Mesendoderm (in vitro differentiated cells): Measurements from ENCODE around the gene ARHGEF38.
A peak's percentile ranks its signal among the peaks of the same experiment; 100 is the strongest.
"Not testable (repeated sequence)": the region's sequence is repeated elsewhere in the genome, so short reads cannot be mapped to it uniquely, and the experiment has no call there.

Experiments
- DNase-seq: peaks from one replicate; pipeline ENCODE4 v3.0.0; 2013
- H2AK5ac ChIP-seq: 2 replicates; pipeline ENCODE4 v1.6.1; 2013; ENCODE audit warnings: low read length, inconsistent platforms
- H2BK120ac ChIP-seq: 2 replicates; pipeline ENCODE4 v1.6.1; 2013; ENCODE audit warnings: low read depth, mild to moderate bottlenecking, low read length, moderate library complexity, mixed read lengths
- H2BK15ac ChIP-seq: replicated peaks from 2 replicates; pipeline ENCODE4 v1.6.1; 2013; ENCODE audit warnings: low read depth, mild to moderate bottlenecking, moderate library complexity
- H2BK5ac ChIP-seq: 2 replicates; pipeline ENCODE4 v1.6.1; 2013; ENCODE audit warnings: low read length, inconsistent platforms
- H3K18ac ChIP-seq: 2 replicates; pipeline ENCODE4 v1.6.1; 2013; ENCODE audit warnings: mild to moderate bottlenecking, low read length, mixed read lengths
- H3K23ac ChIP-seq: one replicate; pipeline ENCODE4 v1.6.1; 2013; ENCODE audit warnings: low read length
- H3K27ac ChIP-seq: 2 replicates; pipeline ENCODE4 v1.5.1; 2013; ENCODE audit warnings: low read depth, mild to moderate bottlenecking, inconsistent platforms, low read length, moderate library complexity
- H3K27me3 ChIP-seq: 2 replicates; pipeline ENCODE4 v1.6.1; 2013; ENCODE audit warnings: low read length, control low read depth, mild to moderate bottlenecking, inconsistent platforms; ENCODE audit not compliant: insufficient read depth, poor library complexity
- H3K36me3 ChIP-seq: 2 replicates; pipeline ENCODE4 v1.6.1; 2013; ENCODE audit warnings: low read length, inconsistent platforms; ENCODE audit not compliant: control insufficient read depth, insufficient read depth
- H3K4ac ChIP-seq: one replicate; pipeline ENCODE4 v1.6.1; 2013; ENCODE audit warnings: low read depth, mild to moderate bottlenecking, low read length, moderate library complexity
- H3K4me1 ChIP-seq: 2 replicates; pipeline ENCODE4 v1.6.1; 2013; ENCODE audit warnings: low read depth, low read length, inconsistent platforms; ENCODE audit not compliant: control insufficient read depth
- H3K4me2 ChIP-seq: 2 replicates; pipeline ENCODE4 v1.6.1; 2013; ENCODE audit warnings: low read length
- H3K4me3 ChIP-seq: 2 replicates; pipeline ENCODE4 v1.5.1; 2013; ENCODE audit warnings: mild to moderate bottlenecking, low read length
- H3K56ac ChIP-seq: one replicate; pipeline ENCODE4 v1.6.1; 2013; ENCODE audit warnings: low read length
- H3K79me1 ChIP-seq: 2 replicates; pipeline ENCODE4 v1.6.1; 2013; ENCODE audit warnings: low read length, inconsistent platforms
- H3K79me2 ChIP-seq: 2 replicates; pipeline ENCODE4 v1.6.1; 2013; ENCODE audit warnings: mild to moderate bottlenecking, low read length; ENCODE audit not compliant: control insufficient read depth, insufficient read depth
- H3K9ac ChIP-seq: 2 replicates; pipeline ENCODE4 v1.6.1; 2013; ENCODE audit warnings: low read length, inconsistent platforms
- H4K5ac ChIP-seq: one replicate; pipeline ENCODE4 v1.6.1; 2013; ENCODE audit warnings: low read length
- H4K8ac ChIP-seq: one replicate; pipeline ENCODE4 v1.6.1; 2013; ENCODE audit warnings: low read depth, mild to moderate bottlenecking, control low read depth, low read length, moderate library complexity
- WGBS: extraction: QIAGEN DNeasy Blood & Tissue Kit; methylation state at CpG from one replicate; pipeline ENCODE4 v1.1.7; 2013; ENCODE audit warnings: low lambda C conversion rate, missing lambda C conversion rate; ENCODE audit not compliant: insufficient coverage; ENCODE audit errors: extremely low coverage; 5-methylcytosine and 5-hydroxymethylcytosine counted together

The ARHGEF38 gene

DNA sequence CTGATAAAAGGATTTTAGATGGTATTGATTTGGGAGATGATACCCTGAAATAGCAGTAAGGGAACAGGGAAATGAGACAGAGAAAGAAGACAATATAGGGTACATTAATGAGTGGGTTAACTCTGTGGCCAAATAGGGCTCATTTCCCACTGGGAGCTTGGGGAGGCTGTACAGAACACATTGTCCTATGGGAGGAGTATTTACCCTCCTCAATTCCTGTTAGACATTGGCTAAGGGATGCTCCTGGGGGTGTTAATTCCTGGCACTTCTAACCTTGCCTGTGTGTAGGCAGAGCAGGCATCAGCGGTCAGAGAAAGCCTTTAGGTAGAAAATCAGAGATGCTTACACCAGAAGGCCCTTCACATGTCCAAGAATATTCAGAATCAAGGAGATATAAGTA, 49.0 kb downstream of the ARHGEF38 start:
- no peak overlapping the region for H4K8ac ChIP-seq
- no peak overlapping the region for H3K9ac ChIP-seq
- no peak overlapping the region for H2BK5ac ChIP-seq
- no peaks in the 10 kb centered on the region for H3K79me1 ChIP-seq
- no peaks in the 10 kb centered on the region for H3K36me3 ChIP-seq
- no peak overlapping the region for H3K56ac ChIP-seq
- H3K4me2 ChIP-seq = no peak overlapping the region
- no peaks in the 10 kb centered on the region for H3K27me3 ChIP-seq
- no peak overlapping the region for H3K27ac ChIP-seq
- no peak overlapping the region for H2AK5ac ChIP-seq
- no peaks in the 10 kb centered on the region for H3K79me2 ChIP-seq
- no peak overlapping the region for H2BK120ac ChIP-seq
- no peak overlapping the region for H2BK15ac ChIP-seq
- no CpG with 5 or more reads among the region's 1 CpG for WGBS
- no peak overlapping the region for H4K5ac ChIP-seq
- no peak overlapping the region for H3K4me3 ChIP-seq
- H3K4ac ChIP-seq = no peak overlapping the region
- H3K18ac ChIP-seq = no peak overlapping the region
- H3K4me1 ChIP-seq = peaks cover 3% of the 10 kb centered on the region
- no peak for DNase-seq
- H3K23ac ChIP-seq = no peak overlapping the region

GRCh38 chr4:105603158-105603557, 50.7 kb downstream of the ARHGEF38 start:
- Histone ChIP-seq H3K9ac (no peak overlapping the region), H3K79me1 (no peaks in the 10 kb centered on the region), H2BK15ac (no peak overlapping the region), H3K4me2 (no peak overlapping the region), H3K27ac (no peak overlapping the region), H3K18ac (no peak overlapping the region), H2BK120ac (no peak overlapping the region), H2BK5ac (no peak overlapping the region), H3K4me3 (no peak overlapping the region), H2AK5ac (no peak overlapping the region), H3K36me3 (no peaks in the 10 kb centered on the region), H3K23ac (no peak overlapping the region), H3K56ac (no peak overlapping the region), H4K5ac (no peak overlapping the region), H3K27me3 (no peaks in the 10 kb centered on the region), H3K4ac (no peak overlapping the region), H3K4me1 (peaks cover 3% of the 10 kb centered on the region), H3K79me2 (no peaks in the 10 kb centered on the region), H4K8ac (no peak overlapping the region)
- no peak for DNase-seq
- no CpG with 5 or more reads among the region's 1 CpG for WGBS

DNA sequence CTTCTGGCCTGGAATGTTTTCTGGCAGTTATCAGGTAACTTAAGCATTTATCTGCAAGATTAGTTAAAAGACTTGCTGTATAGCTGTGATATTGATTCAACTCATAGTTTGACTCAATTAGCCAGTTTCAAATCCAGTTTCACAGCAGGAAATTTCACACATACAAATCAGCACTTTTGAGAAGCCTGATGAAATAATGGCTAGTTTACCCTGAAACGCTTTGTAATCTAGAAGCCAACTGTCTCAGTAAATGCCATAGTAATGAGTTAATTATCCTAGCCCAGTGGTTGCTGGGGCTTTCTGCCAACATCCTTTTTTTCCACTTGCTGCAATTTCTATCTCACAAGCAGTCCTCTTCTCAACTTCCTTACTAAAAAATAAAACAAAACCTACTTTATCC, 53.1 kb downstream of the ARHGEF38 start:
- Histone ChIP-seq H3K4ac (no peak overlapping the region), H3K4me3 (no peak overlapping the region), H3K18ac (peak overlapping the region; percentile 68), H3K4me2 (no peak overlapping the region), H3K4me1 (peaks cover 3% of the 10 kb centered on the region), H3K79me2 (no peaks in the 10 kb centered on the region), H3K27me3 (no peaks in the 10 kb centered on the region), H4K5ac (no peak overlapping the region), H3K56ac (no peak overlapping the region), H2AK5ac (no peak overlapping the region), H3K36me3 (no peaks in the 10 kb centered on the region), H3K23ac (no peak overlapping the region), H3K9ac (no peak overlapping the region), H2BK5ac (no peak overlapping the region), H2BK120ac (no peak overlapping the region), H3K27ac (peak overlapping the region; percentile 67), H2BK15ac (peak overlapping the region; percentile 36), H3K79me1 (no peaks in the 10 kb centered on the region), H4K8ac (no peak overlapping the region)
- no CpG with 5 or more reads among the region's 1 CpG for WGBS
- peak; percentile 96 for DNase-seq

GRCh38 chr4:105607876-105608275, 55.5 kb downstream of the ARHGEF38 start:
- no peak overlapping the region for H3K4ac ChIP-seq
- H3K4me2 ChIP-seq = no peak overlapping the region
- H3K18ac ChIP-seq = no peak overlapping the region
- DNase-seq = no peak
- no peaks in the 10 kb centered on the region for H3K79me1 ChIP-seq
- no peak overlapping the region for H3K56ac ChIP-seq
- no peak overlapping the region for H2AK5ac ChIP-seq
- peaks cover 3% of the 10 kb centered on the region for H3K4me1 ChIP-seq
- H3K23ac ChIP-seq = no peak overlapping the region
- H4K5ac ChIP-seq = no peak overlapping the region
- no peaks in the 10 kb centered on the region for H3K79me2 ChIP-seq
- H2BK5ac ChIP-seq = no peak overlapping the region
- H2BK15ac ChIP-seq = no peak overlapping the region
- H3K27ac ChIP-seq = no peak overlapping the region
- H3K36me3 ChIP-seq = no peaks in the 10 kb centered on the region
- H3K27me3 ChIP-seq = no peaks in the 10 kb centered on the region
- no peak overlapping the region for H3K4me3 ChIP-seq
- H2BK120ac ChIP-seq = no peak overlapping the region
- no peak overlapping the region for H4K8ac ChIP-seq
- H3K9ac ChIP-seq = no peak overlapping the region
- no CpG with 5 or more reads among the region's 2 CpGs for WGBS

DNA sequence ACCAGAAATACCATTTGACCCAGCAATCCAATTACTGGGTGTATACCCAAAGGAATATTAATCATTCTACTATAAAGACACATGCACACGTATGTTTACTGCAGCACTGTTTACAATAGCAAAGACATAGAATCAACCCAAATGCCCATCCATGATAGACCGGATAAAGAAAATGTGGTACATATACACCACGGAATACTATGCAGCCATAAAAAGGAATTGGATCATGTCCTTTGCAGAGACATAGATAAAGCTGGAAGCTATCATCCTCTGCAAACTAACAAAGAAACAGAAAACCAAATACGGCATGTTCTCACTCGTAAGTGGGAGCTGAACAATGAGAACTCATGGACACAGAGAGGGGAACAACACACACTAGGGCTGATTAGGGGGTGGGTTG, 57.4 kb downstream of the ARHGEF38 start:
- H3K79me2 ChIP-seq, H3K4me3 ChIP-seq, H2BK15ac ChIP-seq, H3K4me2 ChIP-seq, H4K8ac ChIP-seq, H3K27ac ChIP-seq, H3K36me3 ChIP-seq, H3K4me1 ChIP-seq, H3K27me3 ChIP-seq, DNase-seq, H3K4ac ChIP-seq, H3K56ac ChIP-seq, H3K79me1 ChIP-seq, H2AK5ac ChIP-seq, H2BK5ac ChIP-seq, H3K23ac ChIP-seq, H4K5ac ChIP-seq, H3K9ac ChIP-seq, H3K18ac ChIP-seq, H2BK120ac ChIP-seq: not testable (repeated sequence)
- no CpG with 5 or more reads among the region's 5 CpGs for WGBS

DNA sequence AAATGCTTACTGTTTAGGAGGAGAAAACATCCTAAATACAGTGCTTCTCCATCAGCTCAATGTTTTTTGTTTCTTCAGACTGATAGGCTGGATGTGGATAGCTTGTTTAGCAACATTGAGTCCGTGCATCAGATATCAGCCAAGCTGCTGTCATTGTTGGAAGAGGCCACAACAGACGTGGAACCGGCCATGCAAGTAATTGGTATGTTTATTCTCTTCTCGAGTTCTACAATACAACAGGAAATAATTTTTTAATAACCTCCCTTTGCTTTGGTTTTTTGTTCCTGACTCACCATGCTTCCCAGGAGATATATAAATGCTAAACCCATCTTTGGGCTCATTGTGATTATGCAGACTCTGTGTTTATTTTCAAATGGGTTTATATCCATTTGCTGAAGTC, 60.9 kb downstream of the ARHGEF38 start:
- H3K18ac ChIP-seq = no peak overlapping the region
- no peak overlapping the region for H3K56ac ChIP-seq
- no peak overlapping the region for H3K9ac ChIP-seq
- H3K27me3 ChIP-seq = no peaks in the 10 kb centered on the region
- no peaks in the 10 kb centered on the region for H3K79me2 ChIP-seq
- no peak for DNase-seq
- H4K8ac ChIP-seq = no peak overlapping the region
- H2AK5ac ChIP-seq = no peak overlapping the region
- H3K27ac ChIP-seq = no peak overlapping the region
- no peak overlapping the region for H2BK5ac ChIP-seq
- no peak overlapping the region for H3K4me2 ChIP-seq
- H3K4me3 ChIP-seq = no peak overlapping the region
- H2BK120ac ChIP-seq = no peak overlapping the region
- H3K36me3 ChIP-seq = no peaks in the 10 kb centered on the region
- H2BK15ac ChIP-seq = no peak overlapping the region
- WGBS = no CpG with 5 or more reads among the region's 4 CpGs
- H4K5ac ChIP-seq = no peak overlapping the region
- H3K79me1 ChIP-seq = no peaks in the 10 kb centered on the region
- H3K4ac ChIP-seq = no peak overlapping the region
- no peaks in the 10 kb centered on the region for H3K4me1 ChIP-seq
- no peak overlapping the region for H3K23ac ChIP-seq
